ENCODE measurements around the gene TMEM161A.

TMEM161A gene

DNA sequence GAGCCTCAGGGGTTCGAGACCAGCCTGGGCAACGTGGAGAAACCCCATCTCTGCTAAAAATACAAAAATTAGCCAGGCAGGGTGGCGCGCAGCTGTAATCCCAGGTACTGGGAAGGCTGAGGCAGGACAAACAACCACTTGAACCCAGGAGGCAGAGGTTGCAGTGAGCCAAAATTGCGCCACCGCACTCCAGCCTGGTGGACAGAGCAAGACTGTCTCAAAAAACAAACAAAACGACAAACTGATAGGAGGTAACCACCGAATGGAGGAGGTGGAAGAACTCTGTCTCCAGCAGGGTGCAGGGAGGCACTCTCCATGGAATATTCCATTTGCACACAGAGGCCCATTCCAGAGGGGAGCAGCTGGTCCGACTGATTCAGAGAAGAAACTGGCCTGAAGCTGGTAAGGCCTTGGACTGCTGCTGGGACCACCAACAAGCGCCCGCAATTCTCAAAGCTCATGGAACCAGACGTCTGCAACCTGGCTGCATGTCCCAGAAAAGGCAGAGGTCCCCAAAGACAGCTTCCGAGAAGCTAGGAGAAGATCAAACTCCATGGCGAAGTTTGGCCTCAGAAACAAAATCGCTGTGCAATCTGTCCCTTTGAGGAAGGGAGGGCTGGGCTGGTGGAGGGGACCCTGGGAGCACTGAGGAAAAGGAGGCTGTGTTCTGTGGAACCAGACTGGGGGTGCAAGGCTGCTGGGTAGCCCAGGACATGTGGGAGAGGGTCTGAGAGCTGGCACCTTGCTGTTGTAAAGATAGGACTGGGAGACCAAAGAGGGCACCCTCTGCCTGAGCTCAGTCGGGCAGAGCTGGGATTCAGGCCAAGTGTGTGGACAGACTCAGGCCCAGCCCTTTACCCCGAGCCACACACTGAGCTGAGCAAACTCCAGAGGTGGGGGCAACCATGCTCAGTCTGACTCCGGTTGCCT, 39.3 kb downstream of the TMEM161A start:
- no peak for DNase-seq (ENCODE audit: low spot score)
- no peak overlapping the region for H3K27ac ChIP-seq
- TF ChIP-seq, protein P1, sequence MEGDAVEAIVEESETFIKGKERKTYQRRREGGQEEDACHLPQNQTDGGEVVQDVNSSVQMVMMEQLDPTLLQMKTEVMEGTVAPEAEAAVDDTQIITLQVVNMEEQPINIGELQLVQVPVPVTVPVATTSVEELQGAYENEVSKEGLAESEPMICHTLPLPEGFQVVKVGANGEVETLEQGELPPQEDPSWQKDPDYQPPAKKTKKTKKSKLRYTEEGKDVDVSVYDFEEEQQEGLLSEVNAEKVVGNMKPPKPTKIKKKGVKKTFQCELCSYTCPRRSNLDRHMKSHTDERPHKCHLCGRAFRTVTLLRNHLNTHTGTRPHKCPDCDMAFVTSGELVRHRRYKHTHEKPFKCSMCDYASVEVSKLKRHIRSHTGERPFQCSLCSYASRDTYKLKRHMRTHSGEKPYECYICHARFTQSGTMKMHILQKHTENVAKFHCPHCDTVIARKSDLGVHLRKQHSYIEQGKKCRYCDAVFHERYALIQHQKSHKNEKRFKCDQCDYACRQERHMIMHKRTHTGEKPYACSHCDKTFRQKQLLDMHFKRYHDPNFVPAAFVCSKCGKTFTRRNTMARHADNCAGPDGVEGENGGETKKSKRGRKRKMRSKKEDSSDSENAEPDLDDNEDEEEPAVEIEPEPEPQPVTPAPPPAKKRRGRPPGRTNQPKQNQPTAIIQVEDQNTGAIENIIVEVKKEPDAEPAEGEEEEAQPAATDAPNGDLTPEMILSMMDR (conservative IDR thresholded peaks at IDR 0.05; ENCODE audit: low read depth) = no peak
- ChIA-PET POLR2A (ENCODE audit: low non-redundant PET) (no interaction called here), CTCF (interaction anchor here (0.6 kb wide), 1 partner anchor 11 kb away, joined by 5 read pairs; no protein-coding TSS in a partner anchor)

DNA sequence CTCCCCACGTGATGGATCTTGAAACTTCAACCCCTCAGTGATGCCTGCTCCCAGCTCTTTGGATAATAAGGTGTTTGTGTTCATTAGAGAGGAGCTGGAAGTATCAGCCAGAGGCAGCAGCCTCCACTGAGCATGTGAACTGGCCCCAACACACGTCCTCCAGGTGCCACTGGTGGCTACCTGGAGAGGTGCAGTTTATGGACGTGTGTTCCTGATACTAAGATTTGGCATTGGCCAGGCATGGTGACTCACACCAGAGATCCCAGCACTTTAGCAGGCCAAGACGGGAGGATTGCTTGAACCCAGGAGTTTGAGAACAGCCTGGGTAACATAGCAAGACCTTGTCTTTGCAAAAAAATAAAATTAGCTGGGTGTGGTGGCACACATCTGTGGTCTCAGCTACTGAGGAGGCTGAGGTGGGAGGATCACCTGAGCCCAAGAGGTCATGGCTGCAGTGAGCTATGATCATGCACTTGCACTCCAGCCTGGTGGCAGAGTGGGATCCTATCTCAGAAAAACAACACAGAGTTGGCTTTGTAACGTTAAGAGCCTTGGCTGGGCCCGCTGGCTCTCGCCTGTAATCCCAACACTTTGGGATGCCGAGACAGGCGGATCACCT, 40.1 kb downstream of the TMEM161A start:
- ChIA-PET POLR2A (ENCODE audit: low non-redundant PET) (no interaction called here), CTCF (no interaction called here)
- no peak for DNase-seq (ENCODE audit: low spot score)

DNA sequence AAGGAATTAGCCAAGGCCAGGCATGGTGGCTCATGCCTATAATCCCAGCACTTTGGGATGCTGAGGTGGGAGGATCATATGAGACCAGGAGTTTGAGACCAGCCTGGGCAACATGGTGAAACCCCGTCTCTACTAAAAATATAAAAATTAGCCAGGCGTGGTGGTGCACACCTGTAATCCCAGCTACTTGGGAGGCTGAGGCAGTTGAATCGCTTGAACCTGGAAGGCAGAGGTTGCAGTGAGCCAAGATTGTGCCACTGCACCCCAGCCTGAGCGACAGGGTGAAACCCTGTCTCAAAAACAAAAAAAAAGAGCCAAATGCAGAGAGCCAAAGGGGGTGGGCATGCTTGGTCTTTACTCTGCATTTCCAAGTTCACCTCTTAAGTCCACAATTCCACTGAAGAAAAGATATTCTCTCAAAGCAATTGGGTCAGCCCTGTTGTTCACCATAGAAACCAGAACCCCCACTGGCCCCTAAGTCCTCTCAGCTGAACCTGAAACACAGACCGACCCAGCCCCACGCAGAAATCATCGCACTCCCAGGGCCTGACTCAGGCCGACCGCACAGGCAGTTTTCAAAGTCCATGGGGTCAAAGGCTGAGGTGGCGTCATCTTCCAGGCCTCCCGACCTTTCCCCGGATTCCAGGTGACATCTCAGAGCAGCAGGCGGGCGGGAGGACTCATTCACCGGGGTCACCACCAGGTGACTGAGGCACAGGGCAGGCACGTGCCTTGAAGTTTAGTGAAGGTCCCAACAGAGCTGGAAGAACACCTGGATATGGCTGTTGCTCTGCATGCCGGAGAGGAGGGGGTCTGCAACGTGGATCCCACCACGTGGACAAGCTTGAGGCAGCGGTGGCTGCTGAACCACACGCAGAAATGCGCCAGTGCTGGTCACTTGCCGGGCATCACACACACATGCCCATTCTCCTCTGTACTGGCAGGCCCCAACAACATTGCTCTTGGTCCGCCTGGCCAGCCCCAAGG, 41.3 kb downstream of the TMEM161A start:
- TF ChIP-seq, protein P1 (conservative IDR thresholded peaks at IDR 0.05; ENCODE audit: low read depth) = no peak
- no peak overlapping the region for H3K27ac ChIP-seq
- no peak for DNase-seq (ENCODE audit: low spot score)
- CTCF ChIA-PET = no interaction called here
- POLR2A ChIA-PET (ENCODE audit: low non-redundant PET) = interaction anchor here (0.6 kb wide), 1 partner anchor 30 kb away, joined by 3 read pairs; no protein-coding TSS in a partner anchor

More for the DNA sequence above, 40.1 kb downstream of the TMEM161A start:
- TF ChIP-seq, protein P1 (conservative IDR thresholded peaks at IDR 0.05; ENCODE audit: low read depth) = no peak
- no peak overlapping the region for H3K27ac ChIP-seq

DNA sequence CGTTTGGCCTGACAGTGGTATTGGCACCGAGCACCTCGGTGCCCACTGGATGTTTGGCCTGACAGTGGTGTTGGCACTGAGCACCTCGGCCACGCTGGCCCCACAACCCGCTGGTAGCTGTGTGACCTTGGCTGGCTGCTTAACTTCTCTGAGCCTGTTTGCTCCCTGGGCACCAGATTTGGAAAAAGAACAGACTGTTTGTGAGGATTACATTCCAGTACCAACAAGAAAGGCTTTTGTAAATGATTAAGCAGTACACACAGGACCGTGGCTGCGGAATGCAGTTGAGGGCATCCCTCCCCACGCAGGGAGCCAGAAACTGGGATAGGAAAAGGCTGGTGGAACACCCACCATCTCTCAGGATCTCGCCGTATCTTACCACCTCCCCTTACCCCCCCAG, 42.6 kb downstream of the TMEM161A start:
- no peak overlapping the region for H3K27ac ChIP-seq
- TF ChIP-seq, protein P1 (conservative IDR thresholded peaks at IDR 0.05; ENCODE audit: low read depth) = no peak
- DNase-seq (ENCODE audit: low spot score) = no peak
- CTCF ChIA-PET = no interaction called here
- POLR2A ChIA-PET (ENCODE audit: low non-redundant PET) = no interaction called here

DNA sequence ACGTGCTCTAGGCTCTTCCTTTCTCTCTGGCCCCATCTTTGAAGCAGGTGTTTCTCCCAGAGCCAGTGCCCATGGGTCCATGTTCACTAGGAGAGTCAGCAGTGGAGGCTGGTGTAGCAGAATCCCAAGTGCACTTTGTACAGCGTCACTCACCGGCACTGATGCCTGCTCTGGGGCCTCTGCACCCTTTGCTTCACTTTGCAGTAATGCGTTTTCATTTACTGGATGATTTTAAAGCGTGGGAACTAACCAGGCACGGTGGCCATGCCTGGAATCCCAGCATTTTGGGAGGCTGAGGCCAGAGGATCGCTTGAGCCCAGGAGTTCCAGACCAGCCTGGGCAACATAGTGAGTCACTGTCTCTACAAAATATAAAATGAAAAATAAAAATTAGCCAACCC, 43.8 kb downstream of the TMEM161A start:
- H3K27ac ChIP-seq = no peak overlapping the region
- TF ChIP-seq, protein P1 (conservative IDR thresholded peaks at IDR 0.05; ENCODE audit: low read depth) = no peak
- no peak for DNase-seq (ENCODE audit: low spot score)
- ChIA-PET CTCF (no interaction called here), POLR2A (ENCODE audit: low non-redundant PET) (interaction anchor here (0.6 kb wide), 1 partner anchor 62 kb away, joined by 4 read pairs; the partner anchor contains the start of gene SUGP2)

DNA sequence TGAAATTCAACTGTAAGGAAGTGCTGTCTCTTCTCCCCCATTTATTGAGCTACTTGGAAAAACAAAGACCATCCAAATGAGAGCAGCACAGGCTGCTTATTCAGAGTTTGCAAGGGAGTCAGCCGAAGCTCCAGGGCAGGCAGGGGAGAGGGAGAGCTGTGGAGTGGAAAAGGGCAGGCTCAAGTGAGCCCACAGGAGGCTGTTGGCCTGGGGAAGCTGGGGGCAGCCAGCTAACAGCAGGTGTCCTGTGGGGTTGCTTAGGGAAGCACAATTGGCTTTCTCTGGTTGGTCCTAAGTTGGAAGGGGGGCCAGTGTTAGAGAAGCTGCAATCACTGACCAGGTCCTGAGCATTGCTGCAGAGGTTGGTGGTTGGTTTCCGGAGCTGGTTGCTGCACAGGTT, 50.6 kb downstream of the TMEM161A start:
- CTCF ChIA-PET = no interaction called here
- POLR2A ChIA-PET (ENCODE audit: low non-redundant PET) = no interaction called here

More for the DNA sequence above, 50.6 kb downstream of the TMEM161A start:
- DNase-seq (ENCODE audit: low spot score) = no peak
- no peak overlapping the region for H3K27ac ChIP-seq
- TF ChIP-seq, protein P1 (conservative IDR thresholded peaks at IDR 0.05; ENCODE audit: low read depth) = no peak
